ENCODE measurements around the gene GALK2.

The GALK2 gene

DNA sequence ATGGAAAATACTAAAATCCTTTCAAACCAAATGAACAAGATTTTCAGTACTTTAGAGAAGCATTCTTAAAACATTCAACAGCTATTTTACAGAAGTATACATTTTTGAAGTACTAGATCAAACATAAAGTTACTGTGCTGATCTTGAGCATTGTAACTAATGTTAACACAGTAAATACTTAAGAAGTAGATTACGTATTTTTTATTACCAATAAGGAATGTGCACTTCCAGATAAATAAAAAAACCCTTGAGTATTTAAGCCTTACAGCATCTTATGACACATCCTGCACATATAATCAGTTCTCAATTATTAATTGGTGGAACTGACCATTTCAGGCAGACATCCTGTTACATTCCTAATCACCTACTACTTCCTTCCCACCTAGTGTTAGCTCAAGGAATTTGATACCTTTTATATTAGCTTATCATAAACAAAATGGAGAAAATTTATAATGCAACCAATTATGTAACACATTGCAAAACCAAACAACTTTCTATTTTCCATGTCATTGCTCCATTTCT, 47.4 kb upstream of the GALK2 start:
- no peak overlapping the region for H3K4me2 ChIP-seq (ENCODE audit: low read depth, low read length, poor library complexity, severe bottlenecking)
- TF ChIP-seq EZH2phosphoT487 (IDR thresholded peaks at IDR 0.05; ENCODE audit: borderline replicate concordance) = no peak
- TF ChIP-seq, protein P1, sequence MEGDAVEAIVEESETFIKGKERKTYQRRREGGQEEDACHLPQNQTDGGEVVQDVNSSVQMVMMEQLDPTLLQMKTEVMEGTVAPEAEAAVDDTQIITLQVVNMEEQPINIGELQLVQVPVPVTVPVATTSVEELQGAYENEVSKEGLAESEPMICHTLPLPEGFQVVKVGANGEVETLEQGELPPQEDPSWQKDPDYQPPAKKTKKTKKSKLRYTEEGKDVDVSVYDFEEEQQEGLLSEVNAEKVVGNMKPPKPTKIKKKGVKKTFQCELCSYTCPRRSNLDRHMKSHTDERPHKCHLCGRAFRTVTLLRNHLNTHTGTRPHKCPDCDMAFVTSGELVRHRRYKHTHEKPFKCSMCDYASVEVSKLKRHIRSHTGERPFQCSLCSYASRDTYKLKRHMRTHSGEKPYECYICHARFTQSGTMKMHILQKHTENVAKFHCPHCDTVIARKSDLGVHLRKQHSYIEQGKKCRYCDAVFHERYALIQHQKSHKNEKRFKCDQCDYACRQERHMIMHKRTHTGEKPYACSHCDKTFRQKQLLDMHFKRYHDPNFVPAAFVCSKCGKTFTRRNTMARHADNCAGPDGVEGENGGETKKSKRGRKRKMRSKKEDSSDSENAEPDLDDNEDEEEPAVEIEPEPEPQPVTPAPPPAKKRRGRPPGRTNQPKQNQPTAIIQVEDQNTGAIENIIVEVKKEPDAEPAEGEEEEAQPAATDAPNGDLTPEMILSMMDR (conservative IDR thresholded peaks at IDR 0.05; ENCODE audit: low read length) = no peak
- H2AFZ ChIP-seq (ENCODE audit: low read length) = no peak overlapping the region
- H3K9me2 ChIP-seq (replicated peaks; ENCODE audit: low read depth, low read length) = no peaks in the 10 kb centered on the region
- H3F3A ChIP-seq (ENCODE audit: low read depth) = no peaks in the 10 kb centered on the region
- no peak overlapping the region for H3K9ac ChIP-seq (ENCODE audit: low read depth, low read length, poor library complexity, severe bottlenecking)
- no peaks in the 10 kb centered on the region for H3K9me3 ChIP-seq (ENCODE audit: insufficient read depth, low read depth, low read length)
- H3K4me3 ChIP-seq (ENCODE audit: low read length, poor library complexity, severe bottlenecking) = no peak overlapping the region
- no peaks in the 10 kb centered on the region for H3K4me1 ChIP-seq (ENCODE audit: insufficient read depth, low read length, poor library complexity, severe bottlenecking)
- peaks cover 20% of the 10 kb centered on the region for H3K36me3 ChIP-seq (ENCODE audit: insufficient read depth, low read length)
- no peaks in the 10 kb centered on the region for H3K27me3 ChIP-seq (ENCODE audit: insufficient read depth, low read length, poor library complexity, severe bottlenecking)
- no peaks in the 10 kb centered on the region for H4K20me1 ChIP-seq (ENCODE audit: insufficient read depth, low read length, poor library complexity, severe bottlenecking)
- H3K79me2 ChIP-seq (ENCODE audit: insufficient read depth, low read length) = no peaks in the 10 kb centered on the region

GRCh38 chr15:49124371-49124770, 45.7 kb upstream of the GALK2 start:
- Histone ChIP-seq H3K9me3 (ENCODE audit: insufficient read depth, low read depth, low read length) (no peaks in the 10 kb centered on the region), H3K4me2 (ENCODE audit: low read depth, low read length, poor library complexity, severe bottlenecking) (no peak overlapping the region), H3K36me3 (ENCODE audit: insufficient read depth, low read length) (peaks cover 34% of the 10 kb centered on the region), H3K9me2 (replicated peaks; ENCODE audit: low read depth, low read length) (no peaks in the 10 kb centered on the region), H3K9ac (ENCODE audit: low read depth, low read length, poor library complexity, severe bottlenecking) (no peak overlapping the region), H3F3A (ENCODE audit: low read depth) (no peaks in the 10 kb centered on the region), H2AFZ (ENCODE audit: low read length) (no peak overlapping the region), H3K27me3 (ENCODE audit: insufficient read depth, low read length, poor library complexity, severe bottlenecking) (no peaks in the 10 kb centered on the region), H4K20me1 (ENCODE audit: insufficient read depth, low read length, poor library complexity, severe bottlenecking) (no peaks in the 10 kb centered on the region), H3K4me1 (ENCODE audit: insufficient read depth, low read length, poor library complexity, severe bottlenecking) (no peaks in the 10 kb centered on the region), H3K79me2 (ENCODE audit: insufficient read depth, low read length) (no peaks in the 10 kb centered on the region), H3K4me3 (ENCODE audit: low read length, poor library complexity, severe bottlenecking) (no peak overlapping the region)
- TF ChIP-seq, protein P1 (conservative IDR thresholded peaks at IDR 0.05; ENCODE audit: low read length) = no peak
- TF ChIP-seq EZH2phosphoT487 (IDR thresholded peaks at IDR 0.05; ENCODE audit: borderline replicate concordance) = no peak

GRCh38 chr15:49131403-49131802, 38.6 kb upstream of the GALK2 start:
- TF ChIP-seq EZH2phosphoT487 (IDR thresholded peaks at IDR 0.05; ENCODE audit: borderline replicate concordance) = no peak
- TF ChIP-seq, protein P1 (conservative IDR thresholded peaks at IDR 0.05; ENCODE audit: low read length) = no peak
- Histone ChIP-seq H2AFZ (ENCODE audit: low read length) (no peak overlapping the region), H3K27me3 (ENCODE audit: insufficient read depth, low read length, poor library complexity, severe bottlenecking) (no peaks in the 10 kb centered on the region), H4K20me1 (ENCODE audit: insufficient read depth, low read length, poor library complexity, severe bottlenecking) (peaks cover 3% of the 10 kb centered on the region), H3K9me3 (ENCODE audit: insufficient read depth, low read depth, low read length) (no peaks in the 10 kb centered on the region), H3K79me2 (ENCODE audit: insufficient read depth, low read length) (no peaks in the 10 kb centered on the region), H3K36me3 (ENCODE audit: insufficient read depth, low read length) (peaks cover 91% of the 10 kb centered on the region), H3F3A (ENCODE audit: low read depth) (no peaks in the 10 kb centered on the region), H3K4me1 (ENCODE audit: insufficient read depth, low read length, poor library complexity, severe bottlenecking) (peaks cover 4% of the 10 kb centered on the region), H3K4me2 (ENCODE audit: low read depth, low read length, poor library complexity, severe bottlenecking) (no peak overlapping the region), H3K4me3 (ENCODE audit: low read length, poor library complexity, severe bottlenecking) (no peak overlapping the region), H3K9me2 (replicated peaks; ENCODE audit: low read depth, low read length) (no peaks in the 10 kb centered on the region), H3K9ac (ENCODE audit: low read depth, low read length, poor library complexity, severe bottlenecking) (no peak overlapping the region)

Measured in Loucy (cell line).